Activated naive CD4-positive, alpha-beta T cell treated with anti-CD3 and anti-CD28 coated beads for 36 hours (primary cell): ENCODE results near the gene ATP6AP2. TPM values are rescaled to one million over a fixed set of nuclear protein-coding genes. Genes with fewer than 3 reads are reported as not detected.

Experiments used
- CTCF ChIA-PET: fragments of 350-600 bp; sonication (Branson Sonifier 250); formaldehyde crosslinking; loops from one replicate; lab custom pipeline; 2021; ENCODE audit warnings: antibody characterized with exemption; lab: Charles Lee
- DNase-seq: peaks from one replicate; pipeline ENCODE4 v3.0.0-alpha.2; 2020
- H3K27ac Mint-ChIP-seq: one replicate; pipeline ENCODE4 v1.8.0; 2021; ENCODE audit warnings: mild to moderate bottlenecking, mixed read lengths
- H3K27me3 Mint-ChIP-seq: one replicate; pipeline ENCODE4 v1.8.0; 2021; ENCODE audit warnings: low read depth, mixed read lengths
- H3K36me3 Mint-ChIP-seq: one replicate; pipeline ENCODE4 v1.8.0; 2021; ENCODE audit warnings: low read depth, mixed read lengths
- H3K4me1 Mint-ChIP-seq: one replicate; pipeline ENCODE4 v1.8.0; 2021; ENCODE audit warnings: low read depth, mixed read lengths
- H3K4me3 Mint-ChIP-seq: one replicate; pipeline ENCODE4 v1.8.0; 2021; ENCODE audit warnings: mild to moderate bottlenecking, moderate library complexity, mixed read lengths
- H3K9me3 Mint-ChIP-seq: one replicate; pipeline ENCODE4 v1.8.0; 2021; ENCODE audit warnings: mixed read lengths
- intact Hi-C: fragments of 100-400 bp; cut with micrococcal nuclease; formaldehyde crosslinking; loops from one replicate; pipeline ENCODE4 v1.15.1; 2023
- total RNA-seq, 2 experiments: library from RNA; stranded (reverse); gene quantifications; one replicate each; pipeline ENCODE4 v1.2.3, GENCODE V29; 2021

Gene ATP6AP2
- 10 to 100 TPM; 47.4 to 53.9 TPM for total RNA-seq

GRCh38 chrX:40580537-40581335 lies at the start of gene ATP6AP2:
Gene ATP6AP2, plus strand, starts transcription at chrX:40580970. Its CDS starts 96 bp downstream, at chrX:40581066.
- Mint-ChIP-seq H3K36me3 (no peaks in the 10 kb centered on the region), H3K4me1 (peaks cover 26% of the 10 kb centered on the region), H3K9me3 (no peaks in the 10 kb centered on the region), H3K27ac (peak within 1 kb of the TSS; percentile 85), H3K27me3 (no peaks in the 10 kb centered on the region), H3K4me3 (peak within 1 kb of the TSS; percentile 83)
- CTCF ChIA-PET, result interaction anchor here (0.9 to 1.4 kb wide), 4 partner anchors 14 to 42 kb away, joined by 3 to 10 read pairs (median 3); no protein-coding TSS in a partner anchor
- DNase-seq, result peak; percentile 95
- intact Hi-C loops, result loop anchor here (1.0 to 10.0 kb wide), 8 partner anchors 9 to 754 kb away; partner anchors contain the start of genes CXorf38, DDX3X and USP9X

GRCh38 chrX:40531056-40531826 lies 49.5 kb upstream of the ATP6AP2 start:
- no peak for DNase-seq
- Mint-ChIP-seq H3K27ac (no peak overlapping the region), H3K4me1 (no peaks in the 10 kb centered on the region), H3K27me3 (no peaks in the 10 kb centered on the region), H3K9me3 (no peaks in the 10 kb centered on the region), H3K4me3 (no peak overlapping the region), H3K36me3 (no peaks in the 10 kb centered on the region)
- intact Hi-C loops, result no loop called here
- CTCF ChIA-PET, result interaction anchor here (0.6 to 1.6 kb wide), 3 partner anchors 7 to 54 kb away, joined by 3 to 4 read pairs (median 4); no protein-coding TSS in a partner anchor

- intact Hi-C loops, result no loop called here
- no peak for DNase-seq
- no peak overlapping the region for H3K27ac Mint-ChIP-seq
- H3K27me3 Mint-ChIP-seq, result peaks cover 3% of the 10 kb centered on the region
- H3K36me3 Mint-ChIP-seq, result no peaks in the 10 kb centered on the region
- peaks cover 20% of the 10 kb centered on the region for H3K4me1 Mint-ChIP-seq
- H3K4me3 Mint-ChIP-seq, result no peak overlapping the region
- H3K9me3 Mint-ChIP-seq, result no peaks in the 10 kb centered on the region
- CTCF ChIA-PET, result interaction anchor here (0.6 to 1.0 kb wide), 3 partner anchors 11 to 587 kb away, joined by 3 to 4 read pairs (median 3); no protein-coding TSS in a partner anchor
Measured at GRCh38 chrX:40537310-40537709, 43.5 kb upstream of the ATP6AP2 start.

GRCh38 chrX:40538406-40538805 lies 42.4 kb upstream of the ATP6AP2 start:
- Mint-ChIP-seq H3K27ac (no peak overlapping the region), H3K36me3 (no peaks in the 10 kb centered on the region), H3K4me3 (no peak overlapping the region), H3K9me3 (no peaks in the 10 kb centered on the region), H3K27me3 (peaks cover 3% of the 10 kb centered on the region), H3K4me1 (peaks cover 20% of the 10 kb centered on the region)
- intact Hi-C loops, result no loop called here
- CTCF ChIA-PET, result interaction anchor here (0.5 to 1.8 kb wide), 7 partner anchors 8 to 1746 kb away, joined by 3 to 5 read pairs (median 3); partner anchors contain the start of gene ATP6AP2
- DNase-seq, result no peak

- peaks cover 3% of the 10 kb centered on the region for H3K27me3 Mint-ChIP-seq
- H3K4me1 Mint-ChIP-seq, result peaks cover 20% of the 10 kb centered on the region
- no peak overlapping the region for H3K27ac Mint-ChIP-seq
- H3K9me3 Mint-ChIP-seq, result no peaks in the 10 kb centered on the region
- peak; percentile 84 for DNase-seq
- no peaks in the 10 kb centered on the region for H3K36me3 Mint-ChIP-seq
- intact Hi-C loops, result loop anchor here (1.0 to 5.0 kb wide), 2 partner anchors 108 to 578 kb away; partner anchors contain the start of gene CXorf38
- CTCF ChIA-PET, result interaction anchor here (0.8 to 1.8 kb wide), 7 partner anchors 9 to 254 kb away, joined by 3 to 5 read pairs (median 3); partner anchors contain the start of gene ATP6AP2
- H3K4me3 Mint-ChIP-seq, result peak overlapping the region; percentile 32
Measured at GRCh38 chrX:40539214-40540142, 41.3 kb upstream of the ATP6AP2 start.

- CTCF ChIA-PET, result interaction anchor here (1.0 to 1.3 kb wide), 2 partner anchors 107 to 252 kb away, joined by 3 to 5 read pairs; no protein-coding TSS in a partner anchor
- peaks cover 3% of the 10 kb centered on the region for H3K27me3 Mint-ChIP-seq
- no peaks in the 10 kb centered on the region for H3K36me3 Mint-ChIP-seq
- no peak overlapping the region for H3K4me3 Mint-ChIP-seq
- DNase-seq, result no peak
- H3K27ac Mint-ChIP-seq, result no peak overlapping the region
- H3K9me3 Mint-ChIP-seq, result no peaks in the 10 kb centered on the region
- H3K4me1 Mint-ChIP-seq, result peaks cover 20% of the 10 kb centered on the region
- intact Hi-C loops, result loop anchor here (5.0 kb wide), 1 partner anchor 575 kb away; no protein-coding TSS in a partner anchor
Measured at GRCh38 chrX:40542208-40542607, 38.6 kb upstream of the ATP6AP2 start.

GRCh38 chrX:40542972-40543371 lies 37.8 kb upstream of the ATP6AP2 start:
- peaks cover 20% of the 10 kb centered on the region for H3K4me1 Mint-ChIP-seq
- H3K9me3 Mint-ChIP-seq, result no peaks in the 10 kb centered on the region
- CTCF ChIA-PET, result interaction anchor here (0.6 to 3.4 kb wide), 8 partner anchors 12 to 251 kb away, joined by 4 to 18 read pairs (median 11); partner anchors contain the start of genes ATP6AP2 and CXorf38
- no peaks in the 10 kb centered on the region for H3K36me3 Mint-ChIP-seq
- no peak overlapping the region for H3K27ac Mint-ChIP-seq
- DNase-seq, result no peak
- H3K4me3 Mint-ChIP-seq, result no peak overlapping the region
- intact Hi-C loops, result loop anchor here (5.0 kb wide), 1 partner anchor 574 kb away; no protein-coding TSS in a partner anchor
- H3K27me3 Mint-ChIP-seq, result peaks cover 1% of the 10 kb centered on the region

- Mint-ChIP-seq H3K9me3 (no peaks in the 10 kb centered on the region), H3K4me1 (peaks cover 18% of the 10 kb centered on the region), H3K27ac (no peak overlapping the region), H3K27me3 (no peaks in the 10 kb centered on the region), H3K36me3 (no peaks in the 10 kb centered on the region), H3K4me3 (peak overlapping the region; percentile 37)
- intact Hi-C loops, result loop anchor here (1.0 to 5.0 kb wide), 4 partner anchors 103 to 709 kb away; no protein-coding TSS in a partner anchor
- CTCF ChIA-PET, result interaction anchor here (0.6 to 3.4 kb wide), 33 partner anchors 10 to 987 kb away, joined by 3 to 18 read pairs (median 4); partner anchors contain the start of genes ATP6AP2 and CXorf38
- DNase-seq, result no peak
Measured at GRCh38 chrX:40543661-40544328, 37.0 kb upstream of the ATP6AP2 start.

GRCh38 chrX:40544343-40545266 lies 36.2 kb upstream of the ATP6AP2 start:
- intact Hi-C loops, result loop anchor here (1.0 to 5.0 kb wide), 4 partner anchors 102 to 708 kb away; no protein-coding TSS in a partner anchor
- DNase-seq, result no peak
- H3K9me3 Mint-ChIP-seq, result no peaks in the 10 kb centered on the region
- peaks cover 9% of the 10 kb centered on the region for H3K4me1 Mint-ChIP-seq
- CTCF ChIA-PET, result interaction anchor here (0.6 to 3.4 kb wide), 33 partner anchors 10 to 986 kb away, joined by 3 to 18 read pairs (median 4); partner anchors contain the start of genes ATP6AP2 and CXorf38
- H3K27me3 Mint-ChIP-seq, result no peaks in the 10 kb centered on the region
- no peaks in the 10 kb centered on the region for H3K36me3 Mint-ChIP-seq
- H3K27ac Mint-ChIP-seq, result no peak overlapping the region
- no peak overlapping the region for H3K4me3 Mint-ChIP-seq

- Mint-ChIP-seq H3K27ac (no peak overlapping the region), H3K36me3 (no peaks in the 10 kb centered on the region), H3K9me3 (no peaks in the 10 kb centered on the region), H3K27me3 (no peaks in the 10 kb centered on the region), H3K4me3 (no peak overlapping the region), H3K4me1 (no peaks in the 10 kb centered on the region)
- intact Hi-C loops, result no loop called here
- CTCF ChIA-PET, result no interaction called here
- DNase-seq, result no peak
Measured at GRCh38 chrX:40546870-40547269, 33.9 kb upstream of the ATP6AP2 start.
